ENCODE measurements around the gene NFE2. TPM values are rescaled to one million over a fixed set of nuclear protein-coding genes. Genes with fewer than 3 reads are reported as not detected.

NFE2 gene
- total and polyA plus RNA-seq, 8 donors, result 0.20 to 2.0 (median 0.68) TPM; not detected in 4

- H3K36me3 ChIP-seq, result no peaks in the 10 kb centered on the region
- H3K9me3 ChIP-seq, result no peaks in the 10 kb centered on the region
- TF ChIP-seq EP300 (IDR thresholded peaks at IDR 0.05) (no peak), CTCF (IDR thresholded peaks at IDR 0.05) (no peak), POLR2A (IDR thresholded peaks at IDR 0.05) (no peak), POLR2AphosphoS5 (IDR thresholded peaks at IDR 0.05) (no peak)
- no peaks in the 10 kb centered on the region for H3K27me3 ChIP-seq
- WGBS, 5 donors, result 94 to 100% (median 97%) methylated on average over 2 of the region's 2 CpGs
- peaks cover 0 to 22% (median 11%) of the 10 kb centered on the region in 4 donors for H3K4me1 ChIP-seq
- no peak overlapping the region for H3K4me3 ChIP-seq
- H3K27ac ChIP-seq, result no peak overlapping the region
- intact Hi-C loops (cut with DNase I; ENCODE audit: low total_unique reads), result no loop called here
- no peak for DNase-seq
Measured at GRCh38 chr12:54266852-54267251, 34.0 kb downstream of the NFE2 start.

- no peak overlapping the region for H3K27ac ChIP-seq
- H3K9me3 ChIP-seq, result no peaks in the 10 kb centered on the region
- H3K4me3 ChIP-seq, result no peak overlapping the region
- H3K36me3 ChIP-seq, result no peaks in the 10 kb centered on the region
- no peak for DNase-seq
- 89 to 96% (median 91%) methylated on average over 4 of the region's 4 CpGs for WGBS, 5 donors
- H3K4me1 ChIP-seq, result peaks cover 0 to 37% (median 21%) of the 10 kb centered on the region in 4 donors
- TF ChIP-seq CTCF (IDR thresholded peaks at IDR 0.05) (no peak), POLR2A (IDR thresholded peaks at IDR 0.05) (no peak), EP300 (IDR thresholded peaks at IDR 0.05) (no peak), POLR2AphosphoS5 (IDR thresholded peaks at IDR 0.05) (no peak)
- no peaks in the 10 kb centered on the region for H3K27me3 ChIP-seq
- intact Hi-C loops (cut with DNase I; ENCODE audit: low total_unique reads), result no loop called here
Measured at GRCh38 chr12:54265364-54265812, 35.4 kb downstream of the NFE2 start.

GRCh38 chr12:54262403-54262925 lies 38.4 kb downstream of the NFE2 start:
- 40 to 63% (median 52%) methylated on average over 4 of the region's 4 CpGs for WGBS, 5 donors
- no peaks in the 10 kb centered on the region for H3K9me3 ChIP-seq
- no peak for DNase-seq
- peaks cover under 1 to 3% (median 1%) of the 10 kb centered on the region in 4 donors for H3K36me3 ChIP-seq
- TF ChIP-seq POLR2AphosphoS5 (IDR thresholded peaks at IDR 0.05) (no peak), EP300 (IDR thresholded peaks at IDR 0.05) (no peak), POLR2A (IDR thresholded peaks at IDR 0.05) (no peak), CTCF (IDR thresholded peaks at IDR 0.05) (no peak)
- H3K27me3 ChIP-seq, result no peaks in the 10 kb centered on the region
- H3K4me1 ChIP-seq, result peaks cover 18 to 63% (median 38%) of the 10 kb centered on the region in 4 donors
- H3K27ac ChIP-seq, result no peak overlapping the region
- no peak overlapping the region for H3K4me3 ChIP-seq
- intact Hi-C loops (cut with DNase I; ENCODE audit: low total_unique reads), result no loop called here

GRCh38 chr12:54261815-54262402 lies 38.9 kb downstream of the NFE2 start:
- 57 to 80% (median 75%) methylated on average over 5 of the region's 5 CpGs for WGBS, 5 donors
- Histone ChIP-seq H3K4me3 (no peak overlapping the region), H3K36me3 (peaks cover 6 to 9% (median 7%) of the 10 kb centered on the region in 4 donors), H3K9me3 (no peaks in the 10 kb centered on the region), H3K4me1 (peaks cover 18 to 63% (median 38%) of the 10 kb centered on the region in 4 donors), H3K27me3 (no peaks in the 10 kb centered on the region), H3K27ac (no peak overlapping the region)
- intact Hi-C loops (cut with DNase I; ENCODE audit: low total_unique reads), result no loop called here
- DNase-seq, result no peak
- TF ChIP-seq POLR2A (IDR thresholded peaks at IDR 0.05), result no peak
- no peak for TF ChIP-seq POLR2AphosphoS5 (IDR thresholded peaks at IDR 0.05)
- TF ChIP-seq CTCF (IDR thresholded peaks at IDR 0.05), result no peak
- TF ChIP-seq EP300 (IDR thresholded peaks at IDR 0.05), result no peak
